ENCODE measurements around the gene COMP. TPM values are rescaled to one million over a fixed set of nuclear protein-coding genes. Genes with fewer than 3 reads are reported as not detected.

Gene COMP
- total RNA-seq, 1 experiment from 2014 or later = not detected

GRCh38 chr19:18807861-18808331 lies 16.8 kb upstream of the COMP start:
- Histone ChIP-seq H3K27me3 (ENCODE audit: insufficient read depth, low read depth) (peaks cover 6% of the 10 kb centered on the region; the same call in 1 of the 2 replicates), H3K9me3 (ENCODE audit: insufficient read depth, low read depth) (no peaks in the 10 kb centered on the region), H2AFZ (no peak overlapping the region), H3K27ac (no peak overlapping the region), H3K79me2 (ENCODE audit: low read depth) (no peaks in the 10 kb centered on the region), H3K4me3 (no peak overlapping the region), H3K9me2 (ENCODE audit: insufficient read depth) (no peaks in the 10 kb centered on the region), H3K36me3 (ENCODE audit: low read depth) (no peaks in the 10 kb centered on the region), H3K4me1 (replicated peaks; ENCODE audit: insufficient read depth) (peaks cover 8% of the 10 kb centered on the region), H3K4me2 (no peak overlapping the region), H3F3A (ENCODE audit: insufficient read depth, low read depth) (no peaks in the 10 kb centered on the region; the same call in 1 of the 2 replicates), H4K20me1 (ENCODE audit: insufficient read depth) (no peaks in the 10 kb centered on the region)
- BruUV-seq (replicated peaks) = no TSS peak
- ChIA-PET POLR2A (ENCODE audit: unreplicated experiment) (no interaction called here), CTCF (no interaction called here)
- peak in 1 of 2 experiments; percentile 10 for DNase-seq
- TF ChIP-seq CTCF (conservative IDR thresholded peaks at IDR 0.05) (no peak), EZH2 (IDR thresholded peaks at IDR 0.05; ENCODE audit: low read depth) (no peak)
- intact Hi-C loops (cut with micrococcal nuclease; ENCODE audit: unreplicated experiment) = no loop called here

GRCh38 chr19:18804643-18805042 lies 13.5 kb upstream of the COMP start:
- CTCF ChIA-PET = no interaction called here
- H3K4me3 ChIP-seq = no peak overlapping the region
- no peak overlapping the region for H3K27ac ChIP-seq
- peaks cover 7% of the 10 kb centered on the region for H3K4me1 ChIP-seq (replicated peaks; ENCODE audit: insufficient read depth)
- no peaks in the 10 kb centered on the region for H3K9me3 ChIP-seq (ENCODE audit: insufficient read depth, low read depth)
- H3K27me3 ChIP-seq (ENCODE audit: insufficient read depth, low read depth) = peaks cover 12% of the 10 kb centered on the region; the same call in 1 of the 2 replicates
- POLR2A ChIA-PET (ENCODE audit: unreplicated experiment) = no interaction called here
- H4K20me1 ChIP-seq (ENCODE audit: insufficient read depth) = no peaks in the 10 kb centered on the region
- no peak overlapping the region for H3K4me2 ChIP-seq
- no peak for TF ChIP-seq CTCF (conservative IDR thresholded peaks at IDR 0.05)
- no peak for TF ChIP-seq EZH2 (IDR thresholded peaks at IDR 0.05; ENCODE audit: low read depth)
- H3K9me2 ChIP-seq (ENCODE audit: insufficient read depth) = no peaks in the 10 kb centered on the region
- BruUV-seq (replicated peaks) = no TSS peak
- H3K79me2 ChIP-seq (ENCODE audit: low read depth) = no peaks in the 10 kb centered on the region
- no peak overlapping the region for H2AFZ ChIP-seq
- no peaks in the 10 kb centered on the region; the same call in 1 of the 2 replicates for H3F3A ChIP-seq (ENCODE audit: insufficient read depth, low read depth)
- peak in 1 of 2 experiments; percentile 12 for DNase-seq
- intact Hi-C loops (cut with micrococcal nuclease; ENCODE audit: unreplicated experiment) = no loop called here
- no peaks in the 10 kb centered on the region for H3K36me3 ChIP-seq (ENCODE audit: low read depth)

GRCh38 chr19:18804139-18804601 lies 13.1 kb upstream of the COMP start:
- Histone ChIP-seq H3K9me2 (ENCODE audit: insufficient read depth) (no peaks in the 10 kb centered on the region), H3F3A (ENCODE audit: insufficient read depth, low read depth) (no peaks in the 10 kb centered on the region; the same call in 1 of the 2 replicates), H3K36me3 (ENCODE audit: low read depth) (no peaks in the 10 kb centered on the region), H3K79me2 (ENCODE audit: low read depth) (no peaks in the 10 kb centered on the region), H3K9me3 (ENCODE audit: insufficient read depth, low read depth) (no peaks in the 10 kb centered on the region), H3K27me3 (ENCODE audit: insufficient read depth, low read depth) (peaks cover 12% of the 10 kb centered on the region; the same call in 1 of the 2 replicates), H4K20me1 (ENCODE audit: insufficient read depth) (no peaks in the 10 kb centered on the region), H2AFZ (no peak overlapping the region), H3K4me2 (no peak overlapping the region), H3K27ac (no peak overlapping the region), H3K4me3 (no peak overlapping the region), H3K4me1 (replicated peaks; ENCODE audit: insufficient read depth) (peaks cover 2% of the 10 kb centered on the region)
- peak in 1 of 2 experiments; percentile 25 for DNase-seq
- intact Hi-C loops (cut with micrococcal nuclease; ENCODE audit: unreplicated experiment) = no loop called here
- no TSS peak for BruUV-seq (replicated peaks)
- TF ChIP-seq CTCF (conservative IDR thresholded peaks at IDR 0.05) (no peak), EZH2 (IDR thresholded peaks at IDR 0.05; ENCODE audit: low read depth) (no peak)
- CTCF ChIA-PET = no interaction called here
- POLR2A ChIA-PET (ENCODE audit: unreplicated experiment) = no interaction called here
